MM.1S (cell line): ENCODE measurements around the gene ZNF205.

Source experiments
- DNase-seq: peaks from one replicate; pipeline ENCODE4 v3.0.0-alpha.2; 2015
- H2AFZ ChIP-seq: fragments of 300-600 bp; sonication (generic); 2 replicates; pipeline ENCODE4 v1.6.0; 2016; ENCODE audit warnings: antibody characterized with exemption, low read length
- H3F3A ChIP-seq: fragments of 300-600 bp; sonication (generic); 2 replicates; pipeline ENCODE4 v1.6.1; 2016; ENCODE audit warnings: mild to moderate bottlenecking, antibody characterized with exemption, low read length, moderate library complexity, mixed read lengths; ENCODE audit not compliant: insufficient read depth
- H3K27ac ChIP-seq: fragments of 300-600 bp; sonication (generic); 2 replicates; pipeline ENCODE4 v1.5.1; 2016; ENCODE audit warnings: mild to moderate bottlenecking, low read length
- H3K27me3 ChIP-seq: fragments of 300-600 bp; sonication (generic); replicated peaks from 2 replicates; pipeline ENCODE4 v1.6.0; 2016; ENCODE audit warnings: low read length; ENCODE audit not compliant: insufficient read depth
- H3K36me3 ChIP-seq: fragments of 300-600 bp; sonication (generic); replicated peaks from 2 replicates; pipeline ENCODE4 v1.6.1; 2016; ENCODE audit warnings: mild to moderate bottlenecking, low read length, mixed read lengths; ENCODE audit not compliant: insufficient read depth
- H3K4me1 ChIP-seq: fragments of 300-600 bp; sonication (generic); 2 replicates; pipeline ENCODE4 v1.6.1; 2016; ENCODE audit warnings: low read length, mixed read lengths
- H3K4me2 ChIP-seq: fragments of 300-600 bp; sonication (generic); 2 replicates; pipeline ENCODE4 v1.6.0; 2016; ENCODE audit warnings: low read depth, low read length
- H3K4me3 ChIP-seq: fragments of 300-600 bp; sonication (generic); 2 replicates; pipeline ENCODE4 v1.5.1; 2016; ENCODE audit warnings: low read length, mixed read lengths
- H3K79me2 ChIP-seq: fragments of 300-600 bp; sonication (generic); 2 replicates; pipeline ENCODE4 v1.6.1; 2016; ENCODE audit warnings: mixed run types, low read length, mixed read lengths
- H3K9ac ChIP-seq: fragments of 300-600 bp; sonication (generic); 2 replicates; pipeline ENCODE4 v1.6.1; 2016; ENCODE audit warnings: low read length, mixed read lengths
- H3K9me2 ChIP-seq: fragments of 300-600 bp; sonication (generic); replicated peaks from 2 replicates; pipeline ENCODE4 v1.6.1; 2016; ENCODE audit warnings: mild to moderate bottlenecking, low read length, mixed read lengths; ENCODE audit not compliant: insufficient read depth
- H3K9me3 ChIP-seq: fragments of 300-600 bp; sonication (generic); replicated peaks from 2 replicates; pipeline ENCODE4 v1.6.1; 2016; ENCODE audit warnings: mild to moderate bottlenecking, low read length, mixed read lengths; ENCODE audit not compliant: insufficient read depth
- H4K20me1 ChIP-seq: fragments of 300-600 bp; sonication (generic); 2 replicates; pipeline ENCODE4 v1.6.1; 2016; ENCODE audit warnings: mild to moderate bottlenecking, low read length, moderate library complexity, mixed read lengths; ENCODE audit not compliant: insufficient read depth
- CTCF ChIP-seq: fragments of 300-600 bp; sonication (generic); IDR thresholded peaks from 2 replicates; pipeline ENCODE4 v1.5.1; 2016; ENCODE audit warnings: antibody characterized with exemption, low read length, mixed read lengths
- EZH2 ChIP-seq: fragments of 300-600 bp; sonication (generic); optimal IDR thresholded peaks from 2 replicates; pipeline ENCODE3; 2017; ENCODE audit warnings: low read depth, mild to moderate bottlenecking, antibody characterized with exemption, low read length, mixed read lengths
- EZH2phosphoT487 ChIP-seq: fragments of 300-600 bp; sonication (generic); IDR thresholded peaks from 2 replicates; pipeline ENCODE4 v1.6.1; 2018; ENCODE audit warnings: antibody characterized with exemption, low read length

ZNF205 gene

GRCh38 chr16:3119701-3120408 lies 7.5 kb downstream of the ZNF205 start:
- no peaks in the 10 kb centered on the region for H3K36me3 ChIP-seq

GRCh38 chr16:3120435-3120834 lies 8.0 kb downstream of the ZNF205 start:
- Histone ChIP-seq H3K27ac (no peak overlapping the region), H3K36me3 (no peaks in the 10 kb centered on the region), H4K20me1 (no peaks in the 10 kb centered on the region), H3K4me3 (no peak overlapping the region), H3K79me2 (no peaks in the 10 kb centered on the region), H2AFZ (no peak overlapping the region), H3K9me3 (no peaks in the 10 kb centered on the region), H3K9ac (no peak overlapping the region), H3F3A (peaks cover 5% of the 10 kb centered on the region; the same call in 1 of the 2 replicates), H3K9me2 (no peaks in the 10 kb centered on the region), H3K4me1 (peaks cover 3% of the 10 kb centered on the region), H3K27me3 (peaks cover 7% of the 10 kb centered on the region; the same call in 1 of the 2 replicates), H3K4me2 (no peak overlapping the region)
- DNase-seq: no peak
- no peak for TF ChIP-seq EZH2phosphoT487
- TF ChIP-seq CTCF: no peak
- TF ChIP-seq EZH2: no peak

More at GRCh38 chr16:3119701-3120408, 7.5 kb downstream of the ZNF205 start:
- Histone ChIP-seq H2AFZ (no peak overlapping the region), H3K9me2 (no peaks in the 10 kb centered on the region), H3K9ac (no peak overlapping the region), H3K4me1 (peaks cover 3% of the 10 kb centered on the region; the same call in 1 of the 2 replicates), H3K27ac (no peak overlapping the region), H3K27me3 (peaks cover 7% of the 10 kb centered on the region; the same call in 1 of the 2 replicates), H3F3A (peaks cover 5% of the 10 kb centered on the region; the same call in 1 of the 2 replicates), H4K20me1 (no peaks in the 10 kb centered on the region), H3K4me3 (no peak overlapping the region), H3K9me3 (no peaks in the 10 kb centered on the region), H3K79me2 (no peaks in the 10 kb centered on the region), H3K4me2 (no peak overlapping the region)
- no peak for DNase-seq
- TF ChIP-seq CTCF (no peak), EZH2 (no peak), EZH2phosphoT487 (no peak)

GRCh38 chr16:3121851-3122467 lies 9.6 kb downstream of the ZNF205 start:
- no peak for DNase-seq
- no peak overlapping the region for H3K9ac ChIP-seq

More at GRCh38 chr16:3121851-3122467, 9.6 kb downstream of the ZNF205 start:
- no peaks in the 10 kb centered on the region for H4K20me1 ChIP-seq
- H3K9me2 ChIP-seq: no peaks in the 10 kb centered on the region
- no peak overlapping the region for H3K4me3 ChIP-seq
- no peaks in the 10 kb centered on the region for H3K9me3 ChIP-seq
- no peak overlapping the region for H3K27ac ChIP-seq
- TF ChIP-seq EZH2 (no peak), EZH2phosphoT487 (no peak), CTCF (no peak)
- no peaks in the 10 kb centered on the region for H3K36me3 ChIP-seq
- peaks cover 7% of the 10 kb centered on the region; the same call in 1 of the 2 replicates for H3K27me3 ChIP-seq
- peaks cover 3% of the 10 kb centered on the region for H3K4me1 ChIP-seq
- no peak overlapping the region for H2AFZ ChIP-seq
- no peak overlapping the region for H3K4me2 ChIP-seq
- H3K79me2 ChIP-seq: no peaks in the 10 kb centered on the region
- peaks cover 9% of the 10 kb centered on the region; the same call in 1 of the 2 replicates for H3F3A ChIP-seq
